Dedifferentiated amniotic fluid mesenchymal stem cell (primary cell): Measurements from ENCODE around the gene CD22.
"Not testable (repeated sequence)": the region's sequence is repeated elsewhere in the genome, so short reads cannot be mapped to it uniquely, and the experiment has no call there.

Experiments
- DNase-seq: peaks from one replicate; pipeline ENCODE4 v3.0.0-alpha.2; 2016; ENCODE audit errors: extremely low spot score

CD22 gene

GRCh38 chr19:35358834-35359233, 29.8 kb downstream of the CD22 start:
- not testable (repeated sequence) for DNase-seq

- not testable (repeated sequence) for DNase-seq
Measured at GRCh38 chr19:35359395-35359794, 30.4 kb downstream of the CD22 start.

- not testable (repeated sequence) for DNase-seq
Measured at GRCh38 chr19:35360081-35360480, 31.1 kb downstream of the CD22 start.

- DNase-seq, result no peak
Measured at GRCh38 chr19:35360880-35361420, 32.0 kb downstream of the CD22 start.

GRCh38 chr19:35362261-35363000, 33.4 kb downstream of the CD22 start:
- DNase-seq, result no peak

DNA sequence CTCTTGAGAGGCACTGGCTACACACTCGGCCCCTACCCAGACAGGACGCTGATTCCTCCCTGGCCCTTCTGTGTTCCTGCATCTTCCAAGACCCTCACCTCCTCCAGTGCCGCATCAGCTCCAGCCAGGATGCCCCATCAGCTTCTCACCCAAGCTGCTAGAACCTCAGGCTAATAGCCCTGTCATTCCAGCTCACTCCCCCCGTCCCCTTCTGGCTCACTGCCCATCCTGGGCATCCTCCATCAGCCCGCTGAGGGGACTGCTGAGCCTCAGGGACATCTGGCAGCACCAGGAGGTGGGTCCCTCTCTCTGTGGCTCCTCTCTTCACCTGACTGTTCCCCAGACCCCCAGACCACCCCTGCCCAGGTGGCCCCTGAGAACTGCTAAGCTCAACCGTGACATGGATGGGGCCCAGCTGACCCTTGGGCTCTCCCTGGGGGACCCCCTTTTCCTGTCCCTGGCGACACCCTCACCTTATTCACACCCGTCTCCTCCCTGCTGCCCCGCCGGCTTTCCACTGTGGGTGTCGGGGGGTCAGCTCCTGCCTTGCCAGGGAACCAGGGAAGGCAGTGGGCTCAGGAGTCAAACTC, 34.1 kb downstream of the CD22 start:
- no peak for DNase-seq

DNA sequence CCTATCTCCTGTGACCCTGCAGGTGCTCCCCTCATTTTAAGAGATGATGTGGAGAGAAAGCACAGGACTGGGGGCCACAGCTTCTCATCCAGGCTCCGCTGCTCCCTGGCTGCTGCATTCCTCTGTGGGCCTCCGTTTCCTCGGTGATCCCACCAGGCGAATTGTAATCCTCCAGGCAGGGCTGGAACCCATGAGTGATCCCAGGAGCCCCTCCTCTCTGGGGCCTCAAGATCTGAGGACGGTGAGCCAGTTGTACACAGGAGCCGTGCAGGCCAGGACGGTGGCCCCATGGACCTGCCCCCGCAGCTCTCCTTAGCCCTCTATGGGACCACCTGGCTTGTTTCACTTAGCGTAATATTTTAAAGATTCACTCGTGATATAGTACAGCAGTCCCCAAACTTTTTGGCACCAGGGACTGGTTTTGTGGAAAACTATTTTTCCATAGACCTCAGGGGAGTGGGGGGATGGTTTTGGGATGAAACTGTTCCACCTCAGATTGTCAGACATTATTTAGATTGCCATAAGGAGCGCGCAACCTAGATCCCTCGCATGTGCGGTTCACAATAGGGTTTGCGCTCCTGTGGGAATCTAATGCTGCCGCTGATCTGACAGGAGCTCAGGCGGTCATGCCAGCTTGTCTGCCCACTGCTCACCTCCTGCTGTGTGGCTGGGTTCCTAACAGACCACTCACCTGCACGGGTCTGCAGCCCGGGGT, 34.9 kb downstream of the CD22 start:
- no peak for DNase-seq

DNA sequence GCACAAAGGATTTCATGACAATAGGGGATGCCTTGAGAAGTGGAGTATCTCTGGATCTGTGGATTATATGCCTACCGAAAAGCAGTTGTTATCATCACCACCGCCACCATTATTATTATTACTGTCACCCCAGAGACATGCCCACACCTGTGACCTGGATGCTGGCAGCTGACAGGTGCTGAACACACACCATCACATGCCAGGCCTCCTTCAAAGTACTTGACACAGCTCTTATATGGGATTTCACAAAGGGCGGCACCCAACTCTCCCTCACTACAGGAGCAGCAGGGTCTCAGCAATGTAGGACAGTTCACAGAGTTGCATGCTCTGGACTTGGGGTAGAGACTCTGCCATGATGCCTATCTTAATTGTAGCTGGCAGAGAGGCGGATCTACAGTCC, 36.3 kb downstream of the CD22 start:
- DNase-seq, result no peak

- DNase-seq, result no peak
Measured at GRCh38 chr19:35368378-35368777, 39.4 kb downstream of the CD22 start.

GRCh38 chr19:35369522-35369921, 40.5 kb downstream of the CD22 start:
- no peak for DNase-seq

DNA sequence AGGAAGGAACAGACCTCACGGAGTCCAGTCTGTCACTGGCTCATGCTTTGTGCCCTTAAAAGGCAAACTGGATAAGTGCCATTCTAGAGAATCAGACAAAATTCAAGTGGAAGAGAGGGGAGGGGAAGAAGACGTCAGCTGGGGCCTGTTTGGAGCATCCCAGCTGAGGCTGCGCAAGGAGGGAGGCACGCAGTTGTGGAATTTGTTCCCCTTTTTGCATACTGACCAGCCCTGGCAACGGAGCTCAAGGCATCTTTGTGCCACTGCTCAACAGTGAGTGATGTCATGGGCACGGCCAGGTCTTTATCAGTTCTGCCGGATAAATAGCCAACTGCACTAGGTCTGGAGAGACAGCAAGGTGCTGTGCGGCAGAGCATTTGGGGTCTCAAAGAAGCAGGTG, 41.7 kb downstream of the CD22 start, which contains the start of gene GPR42:
TSS of gene GPR42 (plus strand) at position 347 of the 400 bp plus-strand sequence. CDS start 292 bp downstream, outside the sequence.
- no peak for DNase-seq

DNA sequence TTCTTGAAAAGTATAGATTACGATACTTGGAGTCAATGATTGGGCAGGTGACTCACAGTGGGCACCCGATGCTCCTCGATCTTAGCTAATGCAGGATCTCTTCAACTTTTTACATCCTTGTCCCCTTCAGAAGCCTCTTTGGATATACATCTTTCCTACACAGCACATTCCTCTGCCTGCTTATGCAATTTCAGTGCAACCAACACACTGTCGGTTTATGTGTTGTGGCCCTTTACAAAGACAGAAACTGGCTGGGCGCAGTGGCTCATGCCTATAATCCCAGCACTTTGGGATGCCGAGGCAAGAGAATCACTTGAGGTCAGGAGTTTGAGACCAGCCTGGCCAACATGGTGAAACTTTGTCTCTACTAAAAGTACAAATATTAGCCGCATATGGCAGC, 44.5 kb downstream of the CD22 start:
- no peak for DNase-seq

- not testable (repeated sequence) for DNase-seq
Measured at GRCh38 chr19:35374031-35374430, 45.0 kb downstream of the CD22 start.

- DNase-seq, result no peak
Measured at GRCh38 chr19:35375505-35376307, 46.7 kb downstream of the CD22 start.

DNA sequence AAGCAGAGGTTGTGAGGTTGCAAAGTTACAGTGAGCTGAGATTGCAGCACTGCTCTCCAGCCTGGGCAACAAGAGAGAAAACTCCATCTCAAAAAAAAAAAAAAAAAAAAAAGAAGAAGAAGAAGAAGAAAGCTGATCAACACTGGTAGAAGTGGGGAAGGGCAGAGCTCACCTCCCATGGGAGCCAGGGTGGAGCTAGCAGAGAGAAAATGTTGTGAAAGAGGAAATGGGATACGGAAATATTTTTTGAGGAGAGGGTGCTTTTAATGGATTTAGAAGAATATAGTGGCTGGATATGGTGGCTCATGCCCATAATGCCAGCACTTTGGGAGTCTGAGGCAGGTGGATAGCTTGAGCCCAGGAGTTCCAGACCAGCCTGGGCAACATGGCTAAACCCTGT, 48.7 kb downstream of the CD22 start:
- no peak for DNase-seq

- DNase-seq, result no peak
Measured at GRCh38 chr19:35378356-35378755, 49.4 kb downstream of the CD22 start.

- DNase-seq, result not testable (repeated sequence)
Measured at GRCh38 chr19:35379545-35379944, 50.6 kb downstream of the CD22 start.

DNA sequence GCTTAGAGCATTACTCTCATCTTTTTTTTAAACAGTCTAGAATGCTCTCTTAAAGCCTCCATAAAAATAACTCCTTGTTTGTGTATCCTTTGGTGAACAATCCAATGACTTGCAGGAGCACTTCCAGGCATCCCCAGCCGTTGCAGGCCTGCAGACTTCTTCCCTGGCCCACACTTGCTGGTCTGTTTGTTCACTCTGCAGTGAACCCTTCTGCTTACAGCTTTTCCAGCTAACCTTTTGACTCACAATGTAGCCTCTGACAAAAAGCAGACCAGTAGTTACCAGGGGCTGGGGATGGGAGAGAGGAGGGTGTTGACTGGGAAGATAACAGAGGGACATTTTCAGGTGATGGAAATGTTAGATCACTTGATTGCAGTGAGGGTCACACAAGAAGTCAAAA, 51.0 kb downstream of the CD22 start:
- no peak for DNase-seq

DNA sequence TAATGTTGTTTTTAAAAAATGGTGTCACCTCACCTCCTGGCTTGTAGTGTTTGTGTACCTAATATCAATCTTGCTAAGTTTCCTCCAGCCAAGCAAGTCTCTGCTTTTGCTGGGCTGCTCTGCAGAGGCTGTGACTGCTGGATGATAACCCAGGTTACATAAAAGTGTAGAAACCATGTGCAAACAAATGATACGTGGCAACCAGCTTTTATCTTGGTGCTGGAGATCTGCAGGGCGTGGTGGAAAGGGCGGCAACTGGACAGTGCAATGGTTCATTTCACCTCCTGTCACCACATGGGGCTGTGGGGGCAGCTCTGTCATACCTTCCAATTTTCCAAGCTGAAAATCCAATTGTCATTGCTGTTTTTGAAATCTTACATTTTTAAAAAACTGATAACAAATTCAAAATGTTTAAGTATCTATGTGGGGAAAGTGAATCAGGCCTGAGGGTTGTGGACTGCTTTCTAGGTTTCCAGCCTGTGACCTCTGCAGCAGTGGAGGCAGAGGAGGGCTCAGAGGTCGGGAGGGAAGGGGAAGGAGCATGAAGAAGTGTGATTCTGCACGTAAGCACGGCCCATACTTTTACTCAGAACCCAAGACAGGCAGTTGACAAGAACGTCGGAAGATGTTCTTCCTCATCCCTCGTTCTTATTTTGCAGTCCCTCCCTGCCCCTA, 51.6 kb downstream of the CD22 start:
- DNase-seq, result no peak

GRCh38 chr19:35381318-35381717, 52.3 kb downstream of the CD22 start:
- DNase-seq, result no peak

DNA sequence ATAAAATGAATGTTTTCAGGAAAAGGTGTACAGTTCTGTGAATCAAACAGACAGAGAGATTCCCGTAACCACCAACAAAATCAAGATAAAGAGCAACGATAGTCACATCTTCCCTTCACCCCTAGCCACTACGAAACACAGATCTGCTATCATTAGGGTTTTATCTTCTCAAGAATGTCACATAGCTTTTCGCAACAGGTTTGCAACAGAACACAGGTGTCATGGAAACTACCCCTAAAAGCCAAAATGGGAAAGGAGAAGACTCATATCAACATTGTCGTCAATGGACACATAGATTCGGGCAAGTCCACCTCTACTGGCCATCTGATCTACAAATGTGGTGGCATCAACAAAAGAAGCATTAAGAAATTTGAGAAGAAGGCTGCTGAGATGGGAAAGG, 52.9 kb downstream of the CD22 start:
- DNase-seq, result no peak
